Neural crest cell (in vitro differentiated cells): ENCODE data around the gene CTIF. TPM values are rescaled to one million over a fixed set of nuclear protein-coding genes. Genes with fewer than 3 reads are reported as not detected.

ENCODE experiments used
- DNase-seq: peaks from one replicate; pipeline ENCODE4 v3.0.0; 2021; ENCODE audit warnings: low read depth, mixed read lengths, low spot score
- H3K27ac Mint-ChIP-seq: one replicate; pipeline ENCODE4 v1.8.0; 2021; ENCODE audit warnings: mild to moderate bottlenecking, mixed read lengths; ENCODE audit not compliant: unreplicated experiment
- H3K27me3 Mint-ChIP-seq: 2 replicates; pipeline ENCODE4 v1.8.0; 2021; ENCODE audit warnings: low read depth, mild to moderate bottlenecking, mixed read lengths
- H3K36me3 Mint-ChIP-seq: 2 replicates; pipeline ENCODE4 v1.8.0; 2021; ENCODE audit warnings: low read depth, mild to moderate bottlenecking, mixed read lengths
- H3K4me1 Mint-ChIP-seq: 2 replicates; pipeline ENCODE4 v1.8.0; 2021; ENCODE audit warnings: mixed read lengths
- H3K4me3 Mint-ChIP-seq: one replicate; pipeline ENCODE4 v1.8.0; 2021; ENCODE audit warnings: mild to moderate bottlenecking, mixed read lengths
- H3K9me3 Mint-ChIP-seq: 2 replicates; pipeline ENCODE4 v1.8.0; 2021; ENCODE audit warnings: mixed read lengths
- total RNA-seq: library from RNA; stranded (reverse); gene quantifications from 2 replicates; pipeline ENCODE4 v1.2.1, GENCODE V29; 2021
- TF ChIP-seq, protein P1 (sequence below): fragments of 200-600 bp; sonication (generic); conservative IDR thresholded peaks from 2 replicates; pipeline ENCODE4 v1.5.0; 2021; ENCODE audit warnings: antibody characterized with exemption, mild to moderate bottlenecking

The CTIF gene
- total RNA-seq, 1 donor from 2014 or later = 52.6 TPM

DNA sequence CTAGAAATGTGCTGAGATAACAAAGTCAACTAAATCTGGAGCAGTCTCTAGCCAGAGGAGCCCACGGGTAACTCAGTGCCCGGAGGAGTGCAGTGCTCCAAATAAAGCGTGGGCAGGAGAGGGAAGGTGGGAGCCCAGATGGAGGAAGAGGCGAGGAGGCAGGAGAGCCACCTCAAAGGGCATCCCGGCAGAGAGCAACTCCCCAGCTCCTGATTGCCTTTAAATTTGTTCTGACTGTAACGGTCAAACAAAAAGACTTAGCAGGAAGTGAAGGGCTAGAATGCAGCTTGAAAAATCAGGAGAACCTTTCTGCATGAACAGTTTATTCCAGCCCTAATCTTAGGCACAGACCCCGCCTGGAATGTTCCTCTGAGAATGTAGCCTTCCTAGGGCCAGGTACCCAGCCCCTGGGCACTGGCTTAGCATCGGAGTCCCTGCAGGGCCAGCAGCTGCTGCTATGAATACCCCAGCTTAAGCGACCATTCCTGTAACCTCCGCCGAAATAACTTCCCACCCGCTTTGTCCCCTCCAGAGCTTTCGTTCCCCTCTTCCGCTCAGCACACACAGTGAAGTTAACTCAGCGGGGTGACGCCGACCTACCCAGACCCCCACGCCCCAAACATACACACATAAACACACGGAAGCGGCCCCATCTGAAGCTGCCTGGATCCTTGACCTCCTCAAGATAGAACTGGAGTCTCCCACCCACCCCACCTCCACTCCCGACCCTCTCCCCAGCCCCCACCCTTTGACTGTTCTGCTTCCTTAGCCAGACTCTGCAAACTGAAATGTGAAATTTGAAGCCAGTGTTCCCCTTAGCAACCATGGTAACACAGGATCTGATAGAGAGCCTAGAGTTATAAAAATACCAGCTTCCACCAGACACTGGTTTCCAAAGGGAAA is 288.7 kb downstream of the CTIF start:
- H3K27ac Mint-ChIP-seq = peak overlapping the region; percentile 88
- H3K27me3 Mint-ChIP-seq = no peaks in the 10 kb centered on the region
- TF ChIP-seq, protein P1, sequence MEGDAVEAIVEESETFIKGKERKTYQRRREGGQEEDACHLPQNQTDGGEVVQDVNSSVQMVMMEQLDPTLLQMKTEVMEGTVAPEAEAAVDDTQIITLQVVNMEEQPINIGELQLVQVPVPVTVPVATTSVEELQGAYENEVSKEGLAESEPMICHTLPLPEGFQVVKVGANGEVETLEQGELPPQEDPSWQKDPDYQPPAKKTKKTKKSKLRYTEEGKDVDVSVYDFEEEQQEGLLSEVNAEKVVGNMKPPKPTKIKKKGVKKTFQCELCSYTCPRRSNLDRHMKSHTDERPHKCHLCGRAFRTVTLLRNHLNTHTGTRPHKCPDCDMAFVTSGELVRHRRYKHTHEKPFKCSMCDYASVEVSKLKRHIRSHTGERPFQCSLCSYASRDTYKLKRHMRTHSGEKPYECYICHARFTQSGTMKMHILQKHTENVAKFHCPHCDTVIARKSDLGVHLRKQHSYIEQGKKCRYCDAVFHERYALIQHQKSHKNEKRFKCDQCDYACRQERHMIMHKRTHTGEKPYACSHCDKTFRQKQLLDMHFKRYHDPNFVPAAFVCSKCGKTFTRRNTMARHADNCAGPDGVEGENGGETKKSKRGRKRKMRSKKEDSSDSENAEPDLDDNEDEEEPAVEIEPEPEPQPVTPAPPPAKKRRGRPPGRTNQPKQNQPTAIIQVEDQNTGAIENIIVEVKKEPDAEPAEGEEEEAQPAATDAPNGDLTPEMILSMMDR = no peak
- DNase-seq = no peak
- H3K9me3 Mint-ChIP-seq = peaks cover 4% of the 10 kb centered on the region
- H3K4me3 Mint-ChIP-seq = peak overlapping the region; percentile 58
- peaks cover 65% of the 10 kb centered on the region for H3K4me1 Mint-ChIP-seq
- H3K36me3 Mint-ChIP-seq = peaks cover 12% of the 10 kb centered on the region

DNA sequence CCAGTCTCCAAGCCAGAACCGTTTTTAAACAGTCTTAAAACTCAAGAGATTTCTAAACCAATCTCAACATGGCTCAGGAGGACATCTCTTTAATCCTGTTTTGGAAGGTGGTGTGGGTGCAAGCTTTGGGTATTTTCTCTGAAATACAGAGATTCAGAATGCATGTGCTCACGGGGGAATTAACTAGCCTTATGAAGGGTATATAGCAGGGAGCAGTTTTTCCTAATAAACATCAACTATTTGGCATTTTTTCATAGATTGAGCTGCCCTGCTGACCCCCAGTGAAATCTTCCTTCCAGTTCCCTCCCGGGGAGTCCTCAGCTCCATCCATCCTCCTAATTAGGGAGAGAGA is 289.3 kb downstream of the CTIF start:
- Mint-ChIP-seq H3K4me1 (peaks cover 71% of the 10 kb centered on the region), H3K9me3 (peaks cover 4% of the 10 kb centered on the region), H3K4me3 (peak overlapping the region; percentile 58), H3K27me3 (no peaks in the 10 kb centered on the region), H3K27ac (no peak overlapping the region), H3K36me3 (peaks cover 8% of the 10 kb centered on the region)
- TF ChIP-seq, protein P1 = no peak
- no peak for DNase-seq

DNA sequence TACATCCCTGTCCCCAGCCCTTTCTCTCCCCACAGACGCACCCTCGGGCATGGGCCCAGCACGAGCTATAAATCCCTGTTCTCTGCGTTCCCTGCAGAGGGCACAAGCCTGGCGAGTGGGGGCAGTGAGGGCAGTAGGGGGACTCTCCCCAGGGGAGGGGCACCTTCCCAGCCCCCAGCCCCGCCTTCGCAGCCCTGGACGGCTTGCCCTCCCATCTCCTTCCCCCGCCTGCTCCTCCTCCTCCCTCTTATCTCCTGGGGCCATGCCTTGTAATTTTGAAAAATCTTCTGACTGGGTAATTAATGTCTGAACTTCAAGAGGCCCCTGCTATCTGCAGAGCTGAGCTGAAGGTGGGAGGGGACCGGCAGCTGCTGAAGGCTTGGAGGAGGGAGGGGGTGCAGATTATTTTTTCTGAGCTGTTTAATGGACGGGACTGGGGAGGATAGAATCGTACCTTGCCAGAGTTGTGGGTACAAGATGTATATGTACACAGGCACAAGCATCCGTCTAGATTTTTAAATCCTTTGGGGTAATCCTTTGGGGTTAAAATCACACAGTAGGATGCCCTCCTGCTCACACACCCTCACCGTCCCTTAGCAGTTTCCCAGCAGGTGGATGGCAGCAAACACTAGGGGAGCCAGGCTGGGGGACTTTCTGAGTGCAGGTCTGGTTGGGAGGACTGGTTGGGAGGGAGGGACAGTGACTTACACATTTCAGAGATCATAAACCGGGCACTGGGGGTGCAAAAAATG is 290.0 kb downstream of the CTIF start:
- DNase-seq = no peak
- H3K9me3 Mint-ChIP-seq = no peaks in the 10 kb centered on the region
- no peak overlapping the region for H3K27ac Mint-ChIP-seq
- no peaks in the 10 kb centered on the region for H3K27me3 Mint-ChIP-seq
- peaks cover 1% of the 10 kb centered on the region for H3K36me3 Mint-ChIP-seq
- peak overlapping the region; percentile 58 for H3K4me3 Mint-ChIP-seq
- peaks cover 71% of the 10 kb centered on the region for H3K4me1 Mint-ChIP-seq
- TF ChIP-seq, protein P1 = no peak

DNA sequence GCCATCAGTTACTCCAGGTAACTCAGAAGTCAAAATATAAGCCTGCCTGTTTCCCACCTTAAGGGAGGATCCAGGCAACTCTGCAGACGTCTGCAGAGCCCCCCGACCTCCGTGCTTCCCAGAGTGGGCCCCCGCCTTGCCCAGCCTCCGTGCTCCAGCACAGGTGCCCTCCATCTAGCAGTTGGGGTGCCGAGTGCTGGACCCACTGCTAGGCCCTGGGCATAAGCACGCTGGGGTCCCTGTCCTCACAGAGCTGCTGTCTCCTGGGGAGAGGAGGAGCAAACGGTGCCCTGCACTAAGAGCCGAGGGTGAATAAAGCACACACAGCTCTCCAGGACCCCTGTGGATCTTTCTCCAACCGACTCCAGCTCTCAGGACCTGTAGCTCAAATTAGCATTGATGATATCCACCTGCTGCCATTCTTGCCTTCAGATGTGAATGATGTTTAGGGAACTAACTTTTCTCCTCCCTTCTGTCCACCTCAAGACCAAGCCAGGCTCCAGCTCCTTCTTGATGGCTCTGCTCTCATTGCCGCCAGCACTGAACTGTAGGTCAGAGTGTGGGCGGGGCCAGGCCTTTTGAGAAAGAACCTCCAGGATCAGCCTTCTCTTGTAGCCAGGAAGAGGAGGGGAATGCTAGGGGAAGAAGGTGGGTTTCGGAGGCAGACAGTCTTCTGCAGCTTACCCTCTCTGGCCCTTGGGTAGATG is 290.8 kb downstream of the CTIF start:
- peaks cover 74% of the 10 kb centered on the region for H3K4me1 Mint-ChIP-seq
- TF ChIP-seq, protein P1 = no peak
- no peaks in the 10 kb centered on the region for H3K27me3 Mint-ChIP-seq
- H3K36me3 Mint-ChIP-seq = peaks cover 2% of the 10 kb centered on the region
- H3K4me3 Mint-ChIP-seq = peak overlapping the region; percentile 70
- H3K27ac Mint-ChIP-seq = no peak overlapping the region
- no peak for DNase-seq
- no peaks in the 10 kb centered on the region for H3K9me3 Mint-ChIP-seq

DNA sequence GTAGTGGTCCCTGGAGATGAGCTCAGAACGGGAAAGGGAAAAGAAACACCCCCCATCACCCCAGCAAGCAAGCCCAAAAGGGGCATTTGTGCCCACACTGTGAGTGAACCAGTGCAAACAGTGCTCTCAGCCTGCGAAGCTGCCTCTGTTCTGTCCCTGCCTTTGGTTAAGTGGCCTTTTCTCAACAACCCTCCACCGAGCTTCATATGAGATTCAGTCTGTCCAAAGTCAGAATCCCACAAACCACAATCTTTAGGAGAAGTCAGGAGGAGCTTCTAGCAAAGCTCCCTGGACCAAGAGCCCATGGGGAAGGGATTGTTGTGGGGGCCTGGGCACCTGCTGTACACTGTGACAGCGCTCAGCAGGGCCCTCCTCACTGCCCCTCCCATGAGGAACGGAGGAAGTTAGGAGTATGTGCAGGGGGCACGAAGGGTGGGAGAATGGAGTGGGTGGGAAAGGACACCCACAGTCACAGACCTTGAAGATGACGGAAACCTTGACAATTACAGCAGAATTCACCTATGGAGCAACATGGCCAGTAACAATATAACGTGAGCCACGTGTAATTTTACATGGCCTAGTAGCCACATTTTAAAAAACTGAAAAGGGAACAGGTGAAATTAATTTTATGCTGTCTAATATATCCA is 292.4 kb downstream of the CTIF start:
- Mint-ChIP-seq H3K4me3 (no peak overlapping the region), H3K27me3 (no peaks in the 10 kb centered on the region), H3K4me1 (peaks cover 66% of the 10 kb centered on the region), H3K36me3 (peaks cover 3% of the 10 kb centered on the region), H3K27ac (no peak overlapping the region), H3K9me3 (no peaks in the 10 kb centered on the region)
- DNase-seq = no peak
- TF ChIP-seq, protein P1 = no peak
